Measurements from ENCODE around the gene CADM1.

CADM1 gene

DNA sequence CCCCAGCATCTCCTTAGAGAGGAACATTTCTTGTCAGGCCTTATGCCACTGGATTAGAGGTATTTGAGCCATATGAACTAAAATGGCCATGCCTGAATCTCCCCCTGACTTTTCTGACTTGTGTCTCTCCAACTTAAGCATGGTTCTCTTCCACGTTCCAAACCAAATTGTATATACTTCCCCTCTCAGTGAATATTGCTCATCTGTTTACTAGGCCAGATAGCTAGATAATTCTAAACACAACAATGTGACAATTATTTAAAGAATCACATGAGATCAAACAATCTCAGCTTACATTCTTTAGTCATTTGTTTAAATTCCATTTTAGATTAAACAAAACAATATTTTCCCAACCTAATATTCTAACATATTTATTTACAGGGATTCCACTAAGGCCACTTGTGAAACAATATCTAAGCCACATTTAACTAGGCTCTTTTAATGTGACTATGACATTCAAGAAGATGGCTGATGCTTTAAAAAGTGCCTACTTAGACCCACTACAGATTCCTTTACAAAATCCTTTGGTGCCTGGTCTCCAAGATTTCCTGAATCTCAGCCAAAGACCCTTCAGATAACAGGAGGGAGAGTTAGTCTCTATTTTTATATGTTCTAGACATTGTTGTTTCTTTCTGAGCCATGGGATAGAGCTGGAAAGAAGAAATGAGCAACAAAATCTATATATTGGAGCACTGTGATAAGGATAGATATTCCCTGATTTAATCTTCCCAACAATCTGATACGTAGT, 105.7 kb downstream of the CADM1 start:
- no peak for DNase-seq (ENCODE audit: low read depth)

DNA sequence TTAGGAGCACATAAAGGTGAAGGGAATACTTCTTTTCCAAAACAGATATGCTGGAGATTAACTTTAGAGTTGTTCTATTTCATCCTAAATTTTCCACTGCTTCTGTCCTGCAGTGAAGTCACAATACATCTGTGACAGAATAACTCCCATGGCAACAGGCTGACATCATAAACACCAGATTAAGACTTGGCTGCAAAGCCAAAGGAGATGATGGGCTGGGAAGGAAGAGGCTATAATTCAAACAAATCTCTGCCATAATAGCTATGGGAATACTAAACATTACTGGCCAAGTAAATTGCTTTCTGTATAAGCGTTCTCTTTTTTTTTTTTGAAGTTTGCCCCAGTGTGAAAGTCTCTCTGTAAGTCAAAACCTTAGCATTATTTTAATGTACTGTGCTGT, 107.7 kb downstream of the CADM1 start:
- DNase-seq (ENCODE audit: low read depth) = no peak

DNA sequence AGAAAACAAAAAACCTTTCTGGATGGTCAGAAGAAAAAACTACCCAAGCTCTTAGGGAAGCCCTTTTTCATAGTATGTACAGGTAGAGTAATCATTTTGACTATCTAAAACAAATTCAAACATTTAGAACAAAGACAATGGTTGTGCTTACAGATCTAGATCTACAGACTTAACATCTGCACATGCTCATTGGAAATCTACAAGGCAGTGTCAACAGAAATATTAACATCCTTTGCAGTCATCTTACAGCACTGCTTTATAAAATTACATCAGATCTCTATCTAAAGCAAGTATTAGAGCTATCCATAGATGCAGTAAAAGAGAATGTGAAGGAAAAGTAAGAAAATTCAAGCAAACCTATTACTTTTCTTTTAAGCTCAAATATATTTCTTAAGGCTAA, 110.3 kb downstream of the CADM1 start:
- no peak for DNase-seq (ENCODE audit: low read depth)

DNA sequence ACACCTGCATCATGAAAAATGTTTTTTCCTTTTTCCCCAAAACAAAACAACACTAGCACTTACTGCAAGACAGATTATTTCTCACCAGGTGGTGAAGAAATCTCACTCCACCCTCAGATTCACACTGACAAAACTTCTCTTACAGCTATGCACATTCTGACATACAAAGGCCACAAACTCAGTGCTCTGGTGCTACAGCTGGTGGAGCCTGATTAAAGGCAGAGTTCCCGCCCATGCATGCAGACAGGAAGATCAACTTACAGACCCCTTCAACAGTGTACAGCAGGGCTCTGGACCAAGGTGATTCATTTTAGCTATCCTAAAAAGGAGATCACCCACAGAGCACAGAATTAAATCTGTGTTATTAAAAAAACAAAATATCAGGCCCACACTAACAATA, 112.6 kb downstream of the CADM1 start:
- no peak for DNase-seq (ENCODE audit: low read depth)

DNA sequence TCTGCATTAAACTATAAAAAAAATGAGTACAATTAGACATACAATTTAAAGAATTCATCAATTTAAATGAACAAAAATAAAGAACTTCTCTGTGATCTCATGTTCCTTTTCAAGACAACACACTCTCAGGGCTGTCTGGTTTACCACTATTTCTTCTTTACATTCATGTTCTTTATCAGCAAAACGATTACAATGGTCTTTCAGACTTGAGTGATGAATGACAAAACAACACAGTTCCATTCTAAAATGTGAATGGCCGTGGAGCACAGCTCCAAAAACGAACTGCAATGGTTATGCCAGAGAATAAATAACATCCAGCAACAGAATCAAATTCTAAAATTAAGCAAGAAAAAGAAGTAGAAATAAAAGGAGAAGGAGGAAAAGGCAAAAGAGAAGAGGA, 113.1 kb downstream of the CADM1 start:
- DNase-seq (ENCODE audit: low read depth) = no peak

DNA sequence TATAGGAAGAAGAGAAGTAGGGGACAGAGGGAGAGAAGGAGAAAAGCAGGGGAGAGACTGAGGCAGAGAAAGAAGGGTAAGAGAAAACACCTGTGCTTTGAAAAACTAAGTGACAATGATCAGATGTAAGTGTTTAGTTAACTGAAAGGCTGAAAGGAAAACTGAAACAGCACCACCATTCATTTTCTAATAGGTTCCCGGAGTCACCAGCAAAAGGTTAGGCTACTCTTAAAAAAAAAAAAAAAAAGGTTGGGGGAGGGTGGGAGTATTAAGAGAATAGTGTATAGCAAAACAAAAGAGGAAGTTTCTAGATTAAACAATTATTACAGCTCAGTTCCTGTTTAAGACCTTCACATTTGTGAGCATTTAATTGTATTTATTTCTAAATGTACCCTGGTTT, 113.8 kb downstream of the CADM1 start:
- no peak for DNase-seq (ENCODE audit: low read depth)

DNA sequence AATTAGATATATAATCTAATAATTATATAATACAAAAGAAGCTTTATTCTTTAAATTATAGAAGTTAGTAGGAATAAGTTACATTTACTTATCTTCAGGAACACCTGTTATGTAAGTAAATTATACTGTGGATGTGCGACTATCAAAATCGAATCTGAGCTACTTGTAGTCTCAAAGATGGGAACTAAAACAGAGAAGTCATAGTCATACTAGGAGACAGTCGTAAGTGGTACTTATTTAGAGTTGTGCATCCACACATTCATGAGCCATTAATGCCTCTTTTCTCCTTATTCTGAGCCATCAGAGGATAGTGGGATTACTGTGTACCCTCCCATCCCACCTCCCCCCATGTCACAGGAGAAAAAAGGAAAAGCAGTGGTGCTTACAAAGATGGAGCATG, 114.4 kb downstream of the CADM1 start:
- no peak for DNase-seq (ENCODE audit: low read depth)

DNA sequence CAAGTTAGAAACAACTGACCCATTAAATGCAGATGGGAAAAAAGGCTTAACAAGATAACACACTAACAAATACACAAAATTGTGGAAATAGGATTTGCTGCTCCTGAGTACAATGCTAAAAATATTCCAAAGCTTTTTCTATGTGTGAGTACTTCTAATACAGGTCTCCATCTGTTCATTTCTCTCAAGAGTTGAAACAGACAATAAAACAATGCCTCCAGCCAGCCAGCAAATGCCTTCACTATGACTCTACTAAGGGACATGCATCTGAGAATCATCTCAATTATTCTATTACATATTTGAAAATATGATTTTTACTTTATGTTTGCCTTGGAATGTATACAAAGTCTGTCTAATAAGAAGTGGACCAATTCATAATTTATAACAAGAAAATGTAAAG, 119.0 kb downstream of the CADM1 start:
- DNase-seq (ENCODE audit: low read depth) = no peak

DNA sequence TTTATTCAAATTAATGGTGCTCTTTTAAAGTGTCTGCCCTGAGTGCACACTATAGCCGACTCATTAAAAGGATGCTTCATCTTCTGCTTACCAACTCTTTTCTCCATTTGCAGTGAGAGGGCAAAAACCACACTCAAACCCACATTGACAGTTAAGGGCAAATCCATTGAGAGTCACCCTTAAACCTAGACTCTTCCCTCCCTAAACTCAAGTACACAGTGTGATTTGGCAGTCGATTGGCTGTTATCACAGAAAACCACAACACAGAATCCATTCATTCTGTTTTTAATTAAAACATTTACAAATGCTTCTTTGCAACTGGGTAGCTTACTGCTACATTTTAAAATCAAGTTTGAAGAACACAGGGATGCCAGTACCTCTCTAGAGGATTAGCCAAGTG, 120.0 kb downstream of the CADM1 start:
- DNase-seq (ENCODE audit: low read depth) = no peak

DNA sequence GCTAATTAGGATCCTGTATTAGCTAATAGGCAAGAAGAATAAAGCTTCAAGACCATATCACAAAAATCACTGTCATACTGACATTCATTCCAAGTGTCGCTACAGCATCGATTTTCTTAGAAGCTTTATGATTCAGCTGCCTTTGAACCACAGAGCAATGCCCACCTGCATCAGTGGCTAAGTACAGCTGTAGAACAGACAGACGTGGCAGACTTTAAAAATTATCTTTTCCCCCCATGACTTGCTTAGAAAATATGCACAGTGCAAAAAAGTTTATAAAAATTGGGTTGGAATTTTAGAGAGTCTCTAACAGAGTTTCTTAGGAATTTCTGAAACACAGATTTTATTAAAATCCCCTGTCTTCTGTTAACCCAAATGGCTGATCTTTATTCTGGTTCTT, 120.8 kb downstream of the CADM1 start:
- DNase-seq (ENCODE audit: low read depth) = no peak

DNA sequence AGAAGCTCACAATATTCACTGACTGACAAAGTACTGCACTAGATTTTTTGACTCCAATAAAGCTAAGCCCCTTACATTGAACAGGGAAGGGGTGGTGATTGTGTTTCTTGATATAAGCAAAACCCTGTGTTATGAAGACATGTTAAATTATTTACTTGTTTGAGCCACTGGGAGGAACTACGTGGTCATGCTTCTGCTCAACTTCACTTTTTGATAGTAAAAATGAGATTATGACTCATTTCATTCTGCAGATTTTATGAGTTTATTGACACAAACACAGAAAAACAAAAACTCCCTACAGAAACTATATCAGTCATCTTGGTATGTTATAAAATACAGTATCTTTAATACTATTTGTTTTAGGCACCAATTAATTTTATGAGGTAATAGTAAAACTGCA, 124.7 kb downstream of the CADM1 start:
- no peak for DNase-seq (ENCODE audit: low read depth)

DNA sequence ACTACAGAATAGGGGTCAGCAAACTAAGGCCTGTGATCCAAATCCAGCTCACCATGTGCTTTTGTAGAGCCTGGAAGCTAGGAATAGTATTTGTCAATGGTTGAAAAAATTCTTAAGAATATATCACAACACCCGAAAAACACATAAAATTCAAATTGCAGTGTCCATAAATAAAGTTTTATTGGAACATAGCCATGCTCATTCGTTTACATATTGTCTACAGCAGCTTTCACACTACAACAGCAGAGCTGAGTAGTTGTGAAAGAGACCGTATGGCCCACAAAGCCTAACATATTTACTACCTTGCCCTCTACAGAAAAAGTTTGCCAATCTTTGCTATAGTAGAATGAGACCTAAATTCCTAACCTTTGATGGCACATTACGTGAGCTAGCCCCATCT, 125.7 kb downstream of the CADM1 start:
- DNase-seq (ENCODE audit: low read depth) = no peak

DNA sequence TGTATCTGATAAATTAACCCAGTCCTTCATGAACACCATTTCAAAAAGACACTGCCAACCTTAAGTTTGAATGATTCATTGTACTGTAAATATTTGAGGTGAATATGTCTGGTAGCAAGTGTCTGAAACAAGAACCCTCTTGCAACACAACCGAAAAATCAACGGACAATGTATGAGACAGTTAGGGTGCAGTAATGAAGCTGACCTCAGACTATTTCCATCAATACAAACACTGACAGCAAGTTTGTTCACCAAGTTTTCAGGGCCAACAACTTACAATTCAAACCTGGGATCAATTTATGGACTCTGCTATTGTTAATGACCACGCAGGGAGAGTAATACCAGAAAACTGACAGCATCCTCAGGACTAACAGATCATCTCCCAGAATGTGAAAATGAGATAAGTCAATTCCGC, 126.3 kb downstream of the CADM1 start:
- DNase-seq (ENCODE audit: low read depth) = no peak

DNA sequence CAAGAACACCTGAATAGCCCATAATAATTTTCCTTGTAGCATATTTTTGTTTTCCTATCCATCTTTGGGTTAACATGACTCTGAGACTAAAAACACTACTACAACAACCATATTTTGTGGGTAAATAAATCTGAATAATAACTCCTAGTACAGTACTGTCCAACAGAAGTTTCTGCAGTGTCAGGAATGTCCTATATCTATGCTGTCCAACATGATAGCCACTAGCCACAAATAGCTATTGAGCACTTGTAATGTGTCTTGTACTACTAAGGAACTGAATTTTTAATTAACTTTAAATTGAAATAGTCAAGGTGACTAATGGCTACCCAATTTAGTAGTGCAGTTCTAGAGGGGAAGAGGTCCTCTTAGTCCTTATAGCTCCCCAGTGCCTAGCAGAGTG, 135.6 kb downstream of the CADM1 start:
- DNase-seq (ENCODE audit: low read depth) = no peak

DNA sequence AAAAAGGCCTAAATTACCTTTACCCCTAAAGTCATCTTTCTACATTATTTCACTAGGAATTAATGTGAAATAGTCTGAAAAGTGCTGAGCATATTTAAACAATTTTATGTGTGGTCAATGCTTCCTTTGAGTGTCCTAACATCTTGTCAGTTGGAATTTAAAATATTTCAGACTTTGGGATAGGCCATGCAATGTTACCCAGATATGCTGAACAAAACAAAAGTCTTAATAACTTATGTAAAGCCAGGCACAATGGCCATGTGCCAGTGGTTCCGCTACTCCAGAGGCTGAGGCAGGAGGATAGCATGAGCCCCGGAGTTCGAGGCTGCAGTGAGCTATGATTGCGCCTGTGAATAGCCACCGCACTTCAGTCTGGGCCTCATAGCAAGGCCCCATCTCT, 137.4 kb downstream of the CADM1 start:
- DNase-seq (ENCODE audit: low read depth) = no peak

DNA sequence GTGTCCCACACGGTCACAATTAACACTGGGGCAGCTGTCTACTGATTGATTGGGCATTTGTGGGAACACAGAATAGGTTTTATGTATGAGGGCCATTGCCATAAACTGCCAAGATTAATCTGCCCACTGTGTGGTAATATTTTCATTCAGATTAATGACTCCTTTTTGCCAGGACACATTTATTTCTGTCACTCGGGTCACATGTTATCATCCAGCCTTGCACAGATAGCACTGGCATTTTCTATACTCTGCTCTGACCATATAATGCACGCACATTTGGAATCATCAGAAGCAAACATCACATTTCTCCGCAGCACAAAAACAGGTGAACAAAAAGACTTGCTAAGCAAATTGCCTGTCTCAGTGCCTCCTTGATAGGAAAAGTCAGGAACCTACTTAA, 138.3 kb downstream of the CADM1 start:
- no peak for DNase-seq (ENCODE audit: low read depth)

DNA sequence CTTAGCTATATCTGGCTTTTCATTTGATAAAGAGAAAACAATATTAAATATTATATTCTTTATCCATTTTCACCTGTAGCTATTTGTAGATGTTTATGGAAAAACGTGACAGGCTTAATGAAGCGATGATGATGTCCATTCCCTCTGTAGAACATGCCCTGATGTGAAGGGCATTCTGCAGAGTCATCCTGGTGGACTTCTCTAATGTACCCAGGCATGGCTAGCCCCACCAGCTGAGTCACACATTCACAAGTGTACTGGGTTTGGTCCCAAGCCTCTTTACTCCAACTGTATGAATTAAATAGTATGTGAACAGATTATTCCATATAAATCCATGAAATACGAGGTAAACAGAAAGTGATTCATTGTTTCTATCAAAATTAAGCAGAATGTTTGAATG, 139.3 kb downstream of the CADM1 start:
- DNase-seq (ENCODE audit: low read depth) = no peak

DNA sequence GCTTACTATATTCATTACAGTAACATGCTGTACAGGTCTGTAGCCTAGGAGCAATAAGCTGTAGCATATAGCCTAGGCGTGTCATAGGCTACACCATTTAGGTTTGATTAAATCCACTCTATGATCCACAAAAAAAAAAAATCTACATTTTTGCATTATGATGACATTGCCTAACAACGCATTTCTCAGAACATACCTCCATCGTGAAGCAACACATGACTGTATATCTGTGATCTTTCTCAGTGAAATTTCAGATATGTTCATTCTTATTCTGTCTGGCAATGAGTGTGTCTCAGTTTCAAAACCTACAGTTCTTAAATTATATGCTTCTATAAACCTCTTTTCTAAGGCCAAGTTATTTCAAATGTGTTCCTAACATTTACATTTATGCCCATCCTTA, 140.3 kb downstream of the CADM1 start:
- DNase-seq (ENCODE audit: low read depth) = no peak

DNA sequence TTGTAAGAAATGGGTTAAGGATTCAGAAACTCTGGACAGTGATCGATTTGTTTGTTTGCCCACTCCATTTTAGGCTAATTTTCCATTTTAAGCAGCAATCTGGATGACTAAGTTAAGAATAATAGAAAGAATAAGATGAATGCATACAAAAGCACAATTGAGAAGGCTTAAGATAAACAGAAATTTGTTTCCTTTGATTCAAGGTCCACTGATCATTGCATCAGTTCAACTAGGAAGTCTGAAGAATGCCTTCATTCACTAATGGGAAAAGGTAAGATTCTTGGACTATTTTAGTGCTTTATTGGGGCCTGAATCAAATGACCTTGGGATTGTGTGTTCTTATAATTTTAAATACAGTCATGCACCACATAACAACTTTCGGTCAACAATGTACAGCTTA, 140.8 kb downstream of the CADM1 start:
- no peak for DNase-seq (ENCODE audit: low read depth)

DNA sequence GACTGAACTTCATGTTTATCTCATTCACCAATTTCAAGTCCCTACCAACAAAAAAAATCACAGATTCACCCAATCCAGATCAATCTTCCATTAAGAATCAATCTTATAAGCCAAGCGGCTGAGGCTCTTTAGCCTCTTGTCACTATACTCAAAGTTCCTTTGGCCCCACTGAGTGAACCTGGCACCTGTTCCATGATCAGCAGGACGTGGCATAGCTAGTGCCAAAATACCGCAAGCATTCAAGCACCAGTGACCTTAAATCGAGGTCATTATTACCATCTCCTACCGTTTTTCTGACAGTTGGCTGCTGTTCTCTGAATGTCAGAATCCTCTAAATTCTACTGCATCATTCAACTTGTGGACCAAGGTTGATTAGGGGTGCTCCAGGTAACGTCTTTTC, 141.2 kb downstream of the CADM1 start:
- no peak for DNase-seq (ENCODE audit: low read depth)

DNA sequence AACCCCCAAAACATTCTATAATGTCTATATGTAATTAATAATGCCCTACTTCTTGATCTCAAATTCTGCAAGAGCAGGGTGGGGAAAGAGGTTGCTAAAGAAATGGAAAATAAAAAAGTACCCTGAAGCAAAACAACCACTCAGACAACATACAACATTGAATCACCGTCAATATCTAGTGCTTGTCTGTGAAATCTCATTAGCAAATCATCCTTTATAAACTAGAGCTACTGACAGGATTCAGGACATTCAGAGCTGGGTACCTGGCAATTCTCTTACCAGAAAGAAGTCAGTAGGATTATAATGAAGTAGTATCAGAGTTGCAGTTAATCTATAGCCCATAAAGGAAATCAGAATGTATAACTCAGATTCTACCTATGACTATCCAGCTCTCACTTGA, 143.2 kb downstream of the CADM1 start:
- no peak for DNase-seq (ENCODE audit: low read depth)

DNA sequence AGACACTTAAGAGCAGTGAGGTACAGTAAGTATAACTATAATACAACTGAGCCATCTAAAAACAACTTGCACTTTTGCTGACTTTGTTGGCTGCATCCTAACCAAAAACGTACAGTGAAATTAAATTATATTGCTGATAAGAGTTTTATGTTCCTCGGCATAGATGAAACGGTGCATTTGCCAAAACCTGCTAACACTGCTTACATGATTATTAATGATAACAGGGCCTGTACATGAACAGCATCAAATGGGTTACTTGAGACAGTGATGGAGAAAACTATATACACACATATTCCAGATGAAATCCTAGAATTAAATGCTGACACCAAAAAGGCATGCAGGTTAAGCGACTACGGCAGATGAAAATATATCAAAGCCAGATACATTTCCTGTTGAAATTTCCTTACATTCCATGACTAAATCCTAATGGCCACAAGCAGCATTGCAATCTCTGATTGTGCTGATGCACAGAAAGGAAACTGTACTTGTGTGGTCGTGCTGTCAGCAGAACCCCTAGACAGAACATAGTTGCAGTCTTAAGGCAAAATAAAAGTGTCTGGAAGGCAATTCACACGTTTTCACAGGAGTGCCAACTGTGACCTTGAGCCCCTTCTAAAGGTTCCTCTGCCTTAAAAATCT, 143.9 kb downstream of the CADM1 start:
- no peak for DNase-seq (ENCODE audit: low read depth)

DNA sequence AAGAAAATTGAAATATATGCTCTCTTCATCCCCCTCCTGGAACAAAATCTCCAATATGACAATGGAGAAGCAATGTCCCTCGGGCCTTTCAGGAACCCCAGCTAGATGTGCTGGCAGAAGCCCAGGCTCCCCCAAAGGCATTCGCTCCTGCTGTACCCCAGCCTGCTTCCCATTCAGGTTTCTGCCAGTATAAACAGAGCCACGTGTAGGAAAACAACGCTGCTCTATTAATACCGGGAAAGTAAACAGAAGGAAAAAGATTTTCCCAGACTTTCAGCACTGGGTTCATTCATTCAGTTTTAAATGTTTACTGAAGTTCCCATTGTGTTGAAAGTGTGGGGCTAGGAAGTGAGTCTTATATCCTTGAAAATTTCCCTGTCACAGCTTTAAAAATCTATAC, 147.1 kb downstream of the CADM1 start:
- no peak for DNase-seq (ENCODE audit: low read depth)

DNA sequence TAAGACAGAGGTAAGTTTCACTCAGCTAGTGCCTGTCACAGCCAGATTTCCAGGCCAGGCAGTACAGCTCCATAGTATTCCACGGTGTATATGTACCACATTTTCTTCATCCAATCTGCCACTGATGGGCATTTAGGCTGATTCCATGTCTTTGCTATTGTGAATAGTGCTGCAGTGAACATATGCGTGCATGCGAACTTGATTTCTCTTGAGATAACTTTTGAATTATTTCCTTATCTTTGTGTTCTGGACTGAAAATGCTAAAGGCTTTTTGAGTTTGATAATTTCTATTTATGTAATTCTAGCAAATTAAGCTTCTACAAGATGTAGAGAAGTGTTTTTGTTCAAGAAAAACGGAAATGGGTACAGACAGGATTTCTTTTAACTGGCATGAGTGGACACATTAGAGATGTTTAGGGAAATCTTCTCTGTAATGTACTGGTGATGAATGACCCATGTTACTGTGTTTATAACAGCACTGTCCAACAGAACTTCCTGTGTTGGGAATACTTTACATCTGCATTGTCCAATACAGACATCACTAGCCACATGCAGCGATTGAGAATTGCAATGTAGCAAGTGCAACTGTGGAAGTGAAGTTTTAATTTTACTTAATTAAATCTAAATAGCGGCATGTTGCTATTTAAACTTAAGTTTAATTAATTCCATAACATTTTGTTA, 151.3 kb downstream of the CADM1 start:
- no peak for DNase-seq (ENCODE audit: low read depth)

All from T-helper 22 cell (primary cell).